AML-193 (cell line): ENCODE data around the gene GSTM5.
"Not testable (repeated sequence)": the region's sequence is repeated elsewhere in the genome, so short reads cannot be mapped to it uniquely, and the experiment has no call there.

Experiments used
- DNase-seq, 2 experiments: peaks; one replicate each; lab custom pipeline; 2025; lab: John Stamatoyannopoulos, UW

GSTM5 gene

GRCh38 chr1:109711593-109712320 lies at the start of gene GSTM5:
Gene GSTM5, plus strand, starts transcription at chr1:109712251. Its CDS starts 62 bp downstream, at chr1:109712313.
- not testable (repeated sequence) for DNase-seq

GRCh38 chr1:109664671-109665070 lies 47.4 kb upstream of the GSTM5 start:
- DNase-seq: no peak

GRCh38 chr1:109667452-109668122 lies 44.5 kb upstream of the GSTM5 start, which contains the start of gene GSTM2:
Gene GSTM2, plus strand, starts transcription at chr1:109668057. Its CDS starts 59 bp downstream, at chr1:109668116.
- DNase-seq: peak; percentile 78 to 83

- no peak for DNase-seq
Observed at GRCh38 chr1:109668123-109668775, 43.8 kb upstream of the GSTM5 start.

GRCh38 chr1:109669246-109669948 lies 42.7 kb upstream of the GSTM5 start:
- DNase-seq: no peak

- DNase-seq: not testable (repeated sequence)
Observed at GRCh38 chr1:109669949-109670302, 42.1 kb upstream of the GSTM5 start.

GRCh38 chr1:109671067-109671466 lies 41.0 kb upstream of the GSTM5 start:
- no peak for DNase-seq

GRCh38 chr1:109673861-109674260 lies 38.2 kb upstream of the GSTM5 start:
- not testable (repeated sequence) for DNase-seq

GRCh38 chr1:109676683-109677381 lies 35.2 kb upstream of the GSTM5 start:
- not testable (repeated sequence) for DNase-seq

- no peak for DNase-seq
Observed at GRCh38 chr1:109677459-109677858, 34.6 kb upstream of the GSTM5 start.

- not testable (repeated sequence) for DNase-seq
Observed at GRCh38 chr1:109678637-109679036, 33.4 kb upstream of the GSTM5 start.

- DNase-seq: not testable (repeated sequence)
Observed at GRCh38 chr1:109684777-109685176, 27.3 kb upstream of the GSTM5 start.

- not testable (repeated sequence) for DNase-seq
Observed at GRCh38 chr1:109685399-109685798, 26.7 kb upstream of the GSTM5 start.

- not testable (repeated sequence) for DNase-seq
Observed at GRCh38 chr1:109685890-109686289, 26.2 kb upstream of the GSTM5 start.

- DNase-seq: not testable (repeated sequence)
Observed at GRCh38 chr1:109687109-109687508, 24.9 kb upstream of the GSTM5 start.

- no peak for DNase-seq
Observed at GRCh38 chr1:109687641-109688499, 24.2 kb upstream of the GSTM5 start, which contains the start of gene GSTM1. Gene GSTM1, plus strand, starts transcription at chr1:109687817. Its CDS starts 57 bp downstream, at chr1:109687874.

GRCh38 chr1:109689844-109690405 lies 22.1 kb upstream of the GSTM5 start:
- no peak for DNase-seq

GRCh38 chr1:109691759-109692158 lies 20.3 kb upstream of the GSTM5 start:
- no peak for DNase-seq

GRCh38 chr1:109694400-109694799 lies 17.7 kb upstream of the GSTM5 start:
- DNase-seq: not testable (repeated sequence)

GRCh38 chr1:109695138-109695537 lies 16.9 kb upstream of the GSTM5 start:
- DNase-seq: not testable (repeated sequence)
